Thyroid gland (tissue), 4 donors: ENCODE measurements around the gene EWSR1.

Experiments
- CTCF ChIP-seq, 6 experiments: fragments of 200-600 bp in 3 of 6; fragments of 450-650 bp in 3 of 6; sonication (generic) in 3 of 6; IDR thresholded peaks; one replicate each; pipeline ENCODE4 v1.5.1; 2016 to 2019; ENCODE audit warnings: antibody characterized with exemption in 6 of 6, mild to moderate bottlenecking in 2 of 6, inconsistent platforms in 1 of 6, moderate library complexity in 1 of 6
- POLR2A ChIP-seq, 2 donors: fragments of 450-650 bp; IDR thresholded peaks; one replicate each; pipeline ENCODE4 v1.6.1; 2017; ENCODE audit warnings: antibody characterized with exemption in 2 of 2, mild to moderate bottlenecking in 2 of 2, moderate library complexity in 1 of 2

- no peak for TF ChIP-seq CTCF (IDR thresholded peaks at IDR 0.05)
- TF ChIP-seq POLR2A (IDR thresholded peaks at IDR 0.05): no peak
Measured at GRCh38 chr22:29332886-29333496, 64.9 kb downstream of the EWSR1 start.
